K562 (cell line): ENCODE data around the gene AGL. TPM values are rescaled to one million over a fixed set of nuclear protein-coding genes. Genes with fewer than 3 reads are reported as not detected.

Experiments
- AFF4 ChIP-seq: sonication (generic); formaldehyde crosslinking; IDR thresholded peaks from 2 replicates; pipeline ENCODE4 v1.8.0; 2023; ENCODE audit warnings: mild to moderate bottlenecking, missing genetic modification reagents
- CHD2 ChIP-seq: IDR thresholded peaks from 2 replicates; pipeline ENCODE4 v1.6.1; 2011; ENCODE audit warnings: low read depth, low read length
- CREM ChIP-seq: IDR thresholded peaks from 2 replicates; pipeline ENCODE4 v1.6.1; 2014; ENCODE audit warnings: antibody characterized with exemption, low read depth
- ESRRA ChIP-seq: fragments of 450-650 bp; IDR thresholded peaks from 2 replicates; pipeline ENCODE4 v1.6.1; 2014; ENCODE audit warnings: low read depth, mild to moderate bottlenecking, moderate library complexity, borderline replicate concordance
- HDAC2 ChIP-seq: fragments of 450-650 bp; IDR thresholded peaks from 2 replicates; pipeline ENCODE4 v1.6.1; 2016; ENCODE audit warnings: mild to moderate bottlenecking
- ILF3 ChIP-seq: fragments of 450-650 bp; IDR thresholded peaks from 2 replicates; pipeline ENCODE4 v1.6.1; 2018; ENCODE audit warnings: antibody characterized with exemption, mild to moderate bottlenecking, moderate library complexity, borderline replicate concordance
- MAFG ChIP-seq: fragments of 450-650 bp; conservative IDR thresholded peaks from 2 replicates; pipeline ENCODE4 v1.6.1; 2016; ENCODE audit warnings: missing genetic modification characterization, missing compliant biosample characterization
- MYC ChIP-seq, 2 experiments: fragments of 250-450 bp in 1 of 2; sonication (Bioruptor Pico) in 1 of 2; IDR thresholded peaks; 2 replicates each; pipeline versions ENCODE4 v1.5.1 to v1.6.1; 2012 to 2021; ENCODE audit warnings: low read depth in 2 of 2, borderline replicate concordance in 1 of 2, improper control_type of control experiment in 1 of 2, low read length in 1 of 2, mild to moderate bottlenecking in 1 of 2, moderate library complexity in 1 of 2
- PHF8 ChIP-seq: fragments of 200-600 bp; sonication (generic); IDR thresholded peaks from 2 replicates; pipeline ENCODE4 v1.6.1; 2012; ENCODE audit warnings: mixed run types, mild to moderate bottlenecking, inconsistent platforms, low read length, moderate library complexity, borderline replicate concordance
- RBFOX2 ChIP-seq: fragments of 200-400 bp; formaldehyde crosslinking; IDR thresholded peaks from 2 replicates; pipeline ENCODE4 v1.6.1; 2017; ENCODE audit warnings: low read depth, mild to moderate bottlenecking, low read length, moderate library complexity
- SMARCB1 ChIP-seq: IDR thresholded peaks from 2 replicates; pipeline ENCODE4 v1.6.1; 2011; ENCODE audit warnings: improper control_type of control experiment, low read depth; ENCODE audit not compliant: insufficient read length
- TAL1 ChIP-seq: fragments of 450-650 bp; IDR thresholded peaks from 2 replicates; pipeline ENCODE4 v1.6.1; 2016; ENCODE audit warnings: mild to moderate bottlenecking
- ZNF12 ChIP-seq: sonication (generic); formaldehyde crosslinking; IDR thresholded peaks from 2 replicates; pipeline ENCODE4 v1.4.0; 2020; ENCODE audit warnings: mild to moderate bottlenecking, missing genetic modification reagents
- ZNF3 ChIP-seq: fragments of 250-450 bp; sonication (Bioruptor Pico); IDR thresholded peaks from 2 replicates; pipeline ENCODE4 v1.5.0; 2021; ENCODE audit warnings: mild to moderate bottlenecking, moderate library complexity
- polyA plus RNA-seq, 8 experiments: library from polyadenylated mRNA; depleted of rRNA in 4 of 8; stranded (reverse) in 5 of 8; unstranded in 3 of 8; fragments of >200 nt; fragmentation: Nextera tagmentation in 2 of 8; fragmentation: Illumina TruSeq in 1 of 8; extraction: Ambion mirVana in 2 of 8; extraction: Trizol in 1 of 8; gene quantifications; 2 replicates each; pipeline versions ENCODE4 v1.2.1 to v1.2.3, GENCODE V29; 2011 to 2014; ENCODE audit warnings: inconsistent platforms in 1 of 8, missing spikeins in 1 of 8
- total RNA-seq, 7 experiments: library from RNA; depleted of rRNA in 6 of 7; stranded (reverse); fragments of >200 nt in 6 of 7; fragmentation: Illumina TruSeq in 2 of 7; extraction: Trizol in 2 of 7; gene quantifications; 2 replicates each; pipeline versions ENCODE4 v1.2.1 to v1.2.3, GENCODE V29; 2011 to 2021; ENCODE audit warnings: low replicate concordance in 1 of 7
- TF ChIP-seq, protein P1 (sequence below): fragments of 250-450 bp; sonication (Bioruptor Pico); IDR thresholded peaks from 2 replicates; pipeline ENCODE4 v1.8.0; 2021; ENCODE audit warnings: mild to moderate bottlenecking, moderate library complexity

The AGL gene
- total and polyA plus RNA-seq, 9 of the 15 experiments (the other 6 are each of a cell fraction or from before 2014, with no cell fraction given): 6.3 to 20.4 (median 12.4) TPM

GRCh38 chr1:99943223-99943794, 93.1 kb downstream of the AGL start (continued):
- TF ChIP-seq, protein P1, sequence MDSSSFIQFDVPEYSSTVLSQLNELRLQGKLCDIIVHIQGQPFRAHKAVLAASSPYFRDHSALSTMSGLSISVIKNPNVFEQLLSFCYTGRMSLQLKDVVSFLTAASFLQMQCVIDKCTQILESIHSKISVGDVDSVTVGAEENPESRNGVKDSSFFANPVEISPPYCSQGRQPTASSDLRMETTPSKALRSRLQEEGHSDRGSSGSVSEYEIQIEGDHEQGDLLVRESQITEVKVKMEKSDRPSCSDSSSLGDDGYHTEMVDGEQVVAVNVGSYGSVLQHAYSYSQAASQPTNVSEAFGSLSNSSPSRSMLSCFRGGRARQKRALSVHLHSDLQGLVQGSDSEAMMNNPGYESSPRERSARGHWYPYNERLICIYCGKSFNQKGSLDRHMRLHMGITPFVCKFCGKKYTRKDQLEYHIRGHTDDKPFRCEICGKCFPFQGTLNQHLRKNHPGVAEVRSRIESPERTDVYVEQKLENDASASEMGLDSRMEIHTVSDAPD (CRISPR knock-in tag): no peak
- TF ChIP-seq ILF3 (no peak), ZNF3 (no peak), CHD2 (no peak), SMARCB1 (no peak), ZNF12 (CRISPR knock-in tag) (no peak), RBFOX2 (no peak), ESRRA (no peak; the same call in 1 of the 2 replicates), MYC (IDR thresholded peaks at IDR 0.05; ENCODE audit: low read depth, low read length) (0 out of 2 replicates have a peak, but pooled peaks have one; percentile 19), MYC (CRISPR knock-in tag; IDR thresholded peaks at IDR 0.05; ENCODE audit: borderline replicate concordance, low read depth) (no peak), TAL1 (peak; percentile 79), CREM (no peak), AFF4 (CRISPR knock-in tag) (no peak), PHF8 (no peak), HDAC2 (0 out of 2 replicates have a peak, but pooled peaks have one; percentile 69), MAFG (tag) (peak; percentile 99)
